ENCODE measurements around the gene KY.
A peak's percentile ranks its signal among the peaks of the same experiment; 100 is the strongest.
"Not testable (repeated sequence)": the region's sequence is repeated elsewhere in the genome, so short reads cannot be mapped to it uniquely, and the experiment has no call there.

The KY gene

GRCh38 chr3:134601539-134602439 lies 49.0 kb downstream of the KY start:
- DNase-seq (ENCODE audit: low spot score) = peak; percentile 67

GRCh38 chr3:134600685-134601463 lies 49.9 kb downstream of the KY start:
- DNase-seq (ENCODE audit: low spot score) = peak; percentile 88

- DNase-seq (ENCODE audit: low spot score) = no peak
These were observed 50.6 kb downstream of the KY start for GRCh38 chr3:134600206-134600605.

GRCh38 chr3:134598763-134599545 lies 51.9 kb downstream of the KY start:
- no peak for DNase-seq (ENCODE audit: low spot score)

GRCh38 chr3:134597390-134597970 lies 53.3 kb downstream of the KY start:
- no peak for DNase-seq (ENCODE audit: low spot score)

GRCh38 chr3:134594986-134595385 lies 55.8 kb downstream of the KY start:
- not testable (repeated sequence) for DNase-seq (ENCODE audit: low spot score)

- DNase-seq (ENCODE audit: low spot score) = no peak
These were observed 56.5 kb downstream of the KY start for GRCh38 chr3:134594331-134594741.

GRCh38 chr3:134592806-134593205 lies 58.0 kb downstream of the KY start:
- no peak for DNase-seq (ENCODE audit: low spot score)

GRCh38 chr3:134590766-134591165 lies 60.1 kb downstream of the KY start:
- peak; percentile 21 for DNase-seq (ENCODE audit: low spot score)

- DNase-seq (ENCODE audit: low spot score) = no peak
These were observed 71.6 kb downstream of the KY start for GRCh38 chr3:134579141-134579665.

- no peak for DNase-seq (ENCODE audit: low spot score)
These were observed 74.0 kb downstream of the KY start for GRCh38 chr3:134576831-134577230.

- no peak for DNase-seq (ENCODE audit: low spot score)
These were observed 74.4 kb downstream of the KY start for GRCh38 chr3:134576426-134576825.

GRCh38 chr3:134569899-134570298 lies 80.9 kb downstream of the KY start:
- not testable (repeated sequence) for DNase-seq (ENCODE audit: low spot score)

- no peak for DNase-seq (ENCODE audit: low spot score)
These were observed 82.0 kb downstream of the KY start for GRCh38 chr3:134568790-134569189.

GRCh38 chr3:134567605-134568004 lies 83.2 kb downstream of the KY start:
- no peak for DNase-seq (ENCODE audit: low spot score)

GRCh38 chr3:134564991-134565390 lies 85.8 kb downstream of the KY start:
- DNase-seq (ENCODE audit: low spot score) = no peak

- no peak for DNase-seq (ENCODE audit: low spot score)
These were observed 87.2 kb downstream of the KY start for GRCh38 chr3:134563601-134564000.

- DNase-seq (ENCODE audit: low spot score) = no peak
These were observed 88.8 kb downstream of the KY start for GRCh38 chr3:134562055-134562454.

- DNase-seq (ENCODE audit: low spot score) = no peak
These were observed 91.2 kb downstream of the KY start for GRCh38 chr3:134559591-134559990.
